ENCODE results near the gene OGFOD3. TPM values are rescaled to one million over a fixed set of nuclear protein-coding genes. Genes with fewer than 3 reads are reported as not detected.
"Not testable (repeated sequence)": the region's sequence is repeated elsewhere in the genome, so short reads cannot be mapped to it uniquely, and the experiment has no call there.

Gene OGFOD3
- total RNA-seq, 2 experiments from 2014 or later, result 24.4 to 27.4 TPM

DNA sequence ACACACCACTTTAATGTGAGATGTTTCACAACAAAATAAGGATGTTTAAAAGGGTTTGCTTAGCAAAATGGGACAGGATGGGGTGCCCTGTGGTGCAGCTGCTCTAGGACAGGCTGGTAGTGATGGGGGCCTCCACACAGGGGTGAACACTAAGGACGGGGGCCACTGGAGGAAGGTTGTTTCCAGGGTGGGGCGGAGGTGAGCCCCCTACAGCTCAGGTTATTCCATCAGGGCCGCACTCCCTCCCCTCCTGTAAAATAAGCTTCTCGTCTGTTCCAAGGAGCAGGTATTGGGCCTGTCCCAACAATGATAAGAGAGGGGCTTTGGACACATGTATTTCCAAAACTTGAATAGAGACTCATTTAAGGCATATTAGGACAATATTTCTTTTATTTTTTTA, 2.1 kb downstream of the OGFOD3 start:
- no peak for ATAC-seq (ENCODE audit: low read depth)
- no peak for DNase-seq
- H3K4me3 Mint-ChIP-seq, result no peak overlapping the region
- POLR2A ChIA-PET, result interaction anchor here (1.2 kb wide), 1 partner anchor 42 kb away, joined by 3 read pairs; the partner anchor contains the start of gene NARF
- peaks cover 16% of the 10 kb centered on the region for H3K36me3 Mint-ChIP-seq
- peaks cover 17% of the 10 kb centered on the region for H3K4me1 Mint-ChIP-seq
- no peak overlapping the region for H3K27ac Mint-ChIP-seq
- no peaks in the 10 kb centered on the region for H3K9me3 Mint-ChIP-seq
- H3K27me3 Mint-ChIP-seq, result no peaks in the 10 kb centered on the region

DNA sequence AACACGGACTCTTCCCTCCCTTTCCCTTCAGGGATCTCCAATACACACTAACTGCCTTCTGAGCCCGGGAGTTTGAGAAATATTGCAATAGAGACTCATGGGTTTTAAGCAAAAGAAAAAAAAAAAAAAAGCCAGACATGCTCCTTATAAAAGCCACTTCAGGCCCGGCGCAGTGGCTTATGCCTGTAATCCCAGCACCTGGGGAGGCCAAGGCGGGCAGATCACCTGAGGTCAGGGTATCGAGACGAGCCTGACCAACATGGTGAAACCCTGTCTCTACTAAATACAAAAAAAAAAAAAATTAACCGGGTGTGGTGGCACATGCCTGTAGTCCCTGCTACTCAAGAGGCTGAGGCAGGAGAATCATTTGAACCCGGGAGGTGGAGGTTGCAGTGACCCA, 2.6 kb downstream of the OGFOD3 start:
- Mint-ChIP-seq H3K9me3 (no peaks in the 10 kb centered on the region), H3K27me3 (no peaks in the 10 kb centered on the region), H3K4me3 (no peak overlapping the region), H3K36me3 (peaks cover 12% of the 10 kb centered on the region), H3K27ac (peak overlapping the region; percentile 16), H3K4me1 (peaks cover 17% of the 10 kb centered on the region)
- DNase-seq (no peak), ATAC-seq (ENCODE audit: low read depth) (no peak)
- POLR2A ChIA-PET, result no interaction called here

DNA sequence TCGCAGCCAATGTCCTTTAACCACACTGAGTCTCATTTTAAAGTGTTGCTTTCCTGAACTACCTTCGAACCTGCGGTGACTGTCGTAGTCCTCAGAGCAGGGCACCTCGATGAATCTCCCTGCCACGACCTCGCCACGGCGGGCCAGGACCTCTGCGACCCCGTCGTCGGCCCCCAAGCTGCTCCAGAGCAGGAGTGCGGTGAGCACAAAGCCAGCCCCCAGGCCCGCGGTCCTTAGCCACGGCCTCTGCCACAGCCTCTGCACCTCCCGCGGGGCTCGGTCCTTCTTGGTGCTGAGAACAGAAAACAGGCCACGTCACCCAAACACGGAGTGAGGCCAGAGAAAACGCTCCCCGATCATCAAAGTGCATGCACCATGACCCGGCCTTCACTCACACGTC, 3.0 kb downstream of the OGFOD3 start:
- Mint-ChIP-seq H3K36me3 (peaks cover 11% of the 10 kb centered on the region), H3K4me3 (no peak overlapping the region), H3K4me1 (peaks cover 17% of the 10 kb centered on the region), H3K9me3 (no peaks in the 10 kb centered on the region), H3K27ac (peak overlapping the region; percentile 16), H3K27me3 (no peaks in the 10 kb centered on the region)
- DNase-seq (no peak), ATAC-seq (ENCODE audit: low read depth) (no peak)
- POLR2A ChIA-PET, result no interaction called here

DNA sequence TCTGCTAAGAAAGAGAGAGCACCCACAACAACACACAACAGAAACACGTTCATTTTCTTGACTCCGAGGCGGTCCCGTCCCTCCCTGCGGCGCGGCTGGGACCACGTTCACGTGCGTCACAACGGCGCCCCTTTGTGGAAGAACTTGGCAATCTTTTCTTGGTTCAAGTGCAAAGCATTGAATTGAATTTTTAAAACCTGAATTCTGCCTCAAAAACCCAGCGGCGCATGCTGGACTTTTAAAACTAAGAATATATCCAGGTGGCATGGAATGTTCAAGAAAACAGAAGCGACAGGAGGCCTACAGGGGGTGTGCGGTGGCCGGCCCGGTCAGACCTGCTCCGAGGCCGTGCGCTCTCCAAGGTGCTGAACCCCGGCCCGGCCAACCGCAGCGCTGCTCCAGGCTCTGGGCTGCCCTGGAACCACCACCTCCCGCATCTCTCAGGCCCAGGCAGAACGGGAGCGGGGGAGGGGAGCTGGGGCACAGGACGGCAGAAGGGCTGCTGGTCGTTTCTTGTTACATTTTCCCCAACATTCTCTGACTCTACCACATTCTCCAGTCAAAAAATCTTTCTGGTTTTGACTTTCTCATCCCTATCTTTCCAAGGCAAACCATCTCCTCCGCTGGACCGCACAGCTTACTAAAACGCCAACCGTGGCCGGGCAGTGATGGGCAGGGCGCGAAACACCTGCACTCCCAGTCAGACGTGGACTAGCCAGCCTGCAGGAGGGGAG, 3.7 kb downstream of the OGFOD3 start:
- Mint-ChIP-seq H3K4me1 (peaks cover 11% of the 10 kb centered on the region), H3K9me3 (no peaks in the 10 kb centered on the region), H3K27me3 (no peaks in the 10 kb centered on the region), H3K27ac (no peak overlapping the region), H3K36me3 (peaks cover 5% of the 10 kb centered on the region), H3K4me3 (peak overlapping the region; percentile 20)
- ATAC-seq (ENCODE audit: low read depth) (peak; percentile 28), DNase-seq (peak; percentile 81)
- POLR2A ChIA-PET, result no interaction called here

DNA sequence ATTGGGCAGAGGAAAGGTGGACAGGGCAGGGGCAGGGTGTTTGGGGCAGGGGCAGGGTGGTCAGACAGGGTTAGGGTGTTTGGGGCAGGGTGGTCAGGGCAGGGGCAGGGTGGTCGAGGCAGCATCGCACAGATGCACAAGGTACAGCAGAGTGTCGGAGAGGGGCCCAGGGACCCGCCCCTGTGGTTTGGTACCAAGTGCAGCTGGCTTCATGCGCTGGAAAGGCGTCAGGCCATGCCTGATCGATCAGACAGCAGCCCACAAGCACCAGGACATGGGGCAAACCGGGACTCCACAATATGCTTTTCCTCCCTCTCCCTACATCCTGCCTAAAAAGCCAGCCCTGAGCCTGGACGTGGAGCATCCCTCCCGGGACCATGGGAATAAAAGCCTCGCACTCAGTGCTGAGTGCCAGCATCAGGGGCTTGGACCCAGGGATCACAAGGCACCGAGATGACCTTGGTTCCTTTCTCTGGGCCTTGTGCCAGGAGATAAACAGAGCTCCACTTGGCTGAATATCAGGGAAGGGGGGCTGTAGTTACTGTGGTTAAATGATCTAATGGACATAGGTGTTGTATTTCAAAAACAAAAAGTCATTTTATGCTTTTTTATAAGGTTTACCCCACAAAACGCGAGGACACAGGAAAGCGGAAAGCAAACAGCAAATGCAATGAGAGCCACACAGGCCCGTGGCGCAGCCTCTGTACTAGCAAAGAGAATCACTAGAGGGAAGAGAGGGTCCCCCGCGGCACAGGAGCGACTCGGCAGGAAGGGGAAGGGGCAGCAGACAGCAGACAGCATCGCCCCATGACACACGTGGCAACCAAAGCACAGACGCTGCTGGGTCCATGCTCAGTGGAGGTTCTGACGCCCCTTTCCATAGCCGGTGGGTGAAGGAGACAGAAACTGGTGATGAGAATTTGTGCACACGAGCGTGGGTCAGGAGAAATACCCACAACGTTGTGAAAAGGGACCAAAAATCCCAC, 5.6 kb downstream of the OGFOD3 start:
- Mint-ChIP-seq H3K9me3 (no peaks in the 10 kb centered on the region), H3K27me3 (no peaks in the 10 kb centered on the region), H3K36me3 (peaks cover 5% of the 10 kb centered on the region), H3K4me1 (peaks cover 7% of the 10 kb centered on the region), H3K4me3 (no peak overlapping the region), H3K27ac (no peak overlapping the region)
- POLR2A ChIA-PET, result no interaction called here
- DNase-seq (no peak), ATAC-seq (ENCODE audit: low read depth) (no peak)

DNA sequence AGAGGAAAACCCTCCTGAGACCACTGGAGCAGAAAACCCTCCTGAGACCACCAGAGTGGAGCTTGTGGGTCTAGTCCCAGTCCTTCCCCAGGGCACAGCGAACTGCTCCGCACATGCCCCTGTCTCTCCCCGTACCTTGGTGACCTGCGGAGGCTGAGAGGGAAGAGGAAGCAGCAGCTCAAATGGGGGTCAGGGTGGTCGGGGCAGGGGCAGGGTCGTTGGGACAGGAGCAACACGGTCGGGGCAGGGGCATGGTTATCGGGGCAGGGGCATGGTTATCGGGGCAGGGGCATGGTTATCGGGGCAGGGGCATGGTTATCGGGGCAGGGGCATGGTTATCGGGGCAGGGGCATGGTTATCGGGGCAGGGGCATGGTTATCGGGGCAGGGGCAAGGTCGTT, 6.3 kb downstream of the OGFOD3 start:
- H3K4me3 Mint-ChIP-seq; ATAC-seq (ENCODE audit: low read depth); H3K9me3 Mint-ChIP-seq; DNase-seq; H3K27ac Mint-ChIP-seq; POLR2A ChIA-PET; H3K27me3 Mint-ChIP-seq; H3K36me3 Mint-ChIP-seq: not testable (repeated sequence)
- peaks cover 10% of the 10 kb centered on the region for H3K4me1 Mint-ChIP-seq

DNA sequence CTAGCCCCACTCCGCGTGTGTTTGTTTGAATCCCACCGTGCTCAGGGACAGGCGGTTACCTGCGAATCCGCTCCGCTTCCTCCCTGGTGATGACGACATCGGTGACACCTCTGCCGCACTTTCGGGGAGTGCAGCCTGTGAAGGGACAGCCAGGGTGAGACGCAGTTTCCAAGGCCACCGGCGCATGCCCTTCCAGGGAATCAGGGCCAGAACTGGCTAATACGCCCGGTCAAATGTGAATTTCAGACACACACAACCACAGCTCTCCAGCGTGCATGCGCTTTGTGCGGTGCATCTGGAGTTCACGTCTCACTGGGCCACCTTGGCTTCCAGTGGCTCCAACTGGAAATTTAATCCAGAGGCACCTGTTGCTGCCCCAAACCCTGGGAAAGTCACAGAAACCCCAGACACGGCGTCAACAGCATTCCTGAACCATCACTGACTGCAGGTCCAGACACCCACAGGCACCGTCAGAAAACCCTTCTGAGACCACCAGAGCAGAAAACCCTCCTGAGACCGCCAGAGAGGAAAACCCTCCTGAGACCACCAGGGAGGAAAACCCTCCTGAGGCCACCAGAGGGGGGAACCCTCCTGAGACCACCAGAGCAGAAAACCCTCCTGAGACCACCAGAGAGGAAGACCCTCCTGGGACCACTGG, 6.9 kb downstream of the OGFOD3 start:
- no peak for DNase-seq
- Mint-ChIP-seq H3K4me3 (no peak overlapping the region), H3K36me3 (peaks cover 5% of the 10 kb centered on the region), H3K4me1 (peaks cover 10% of the 10 kb centered on the region), H3K27ac (no peak overlapping the region), H3K9me3 (no peaks in the 10 kb centered on the region), H3K27me3 (no peaks in the 10 kb centered on the region)
- POLR2A ChIA-PET, result no interaction called here
- ATAC-seq (ENCODE audit: low read depth), result no peak

DNA sequence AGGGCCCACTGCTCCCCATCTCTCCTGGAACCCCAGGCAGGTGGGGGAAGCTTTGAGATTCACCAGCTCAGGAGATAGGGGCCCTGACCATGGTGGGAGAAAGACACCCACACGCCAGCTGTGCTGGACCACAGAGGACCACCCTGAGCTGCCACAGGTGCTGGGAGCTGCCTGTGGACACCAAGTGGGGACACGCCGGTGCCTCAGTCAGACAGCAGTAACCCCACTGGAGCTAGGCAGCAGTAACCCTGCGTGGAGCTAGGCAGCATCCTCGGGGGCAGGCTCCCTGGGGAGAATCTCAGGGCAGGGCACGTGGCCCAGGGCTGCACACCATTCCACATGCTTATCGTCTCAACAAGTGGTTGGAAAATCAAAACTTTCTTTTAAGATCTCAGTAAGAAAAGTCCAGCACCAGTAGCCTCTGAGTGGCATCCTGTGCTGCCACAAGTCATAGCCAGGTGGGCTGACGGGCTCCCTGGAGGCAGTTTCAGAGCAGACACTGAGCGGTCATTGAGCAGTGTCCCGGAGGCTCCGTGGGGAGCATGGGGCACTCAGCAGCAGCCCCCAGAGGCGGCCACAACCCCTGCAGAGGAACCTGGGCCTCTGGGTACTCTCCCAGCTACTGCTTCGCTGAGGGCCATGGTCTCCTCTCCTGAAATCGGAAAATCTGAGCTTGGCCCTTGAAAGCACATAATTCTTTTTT, 8.2 kb downstream of the OGFOD3 start:
- Mint-ChIP-seq H3K4me1 (peaks cover 10% of the 10 kb centered on the region), H3K27me3 (no peaks in the 10 kb centered on the region), H3K36me3 (peaks cover 4% of the 10 kb centered on the region), H3K27ac (no peak overlapping the region), H3K4me3 (no peak overlapping the region), H3K9me3 (no peaks in the 10 kb centered on the region)
- ATAC-seq (ENCODE audit: low read depth) (no peak), DNase-seq (no peak)
- POLR2A ChIA-PET, result interaction anchor here (0.7 kb wide), 1 partner anchor 1392 kb away, joined by 3 read pairs; no protein-coding TSS in a partner anchor

DNA sequence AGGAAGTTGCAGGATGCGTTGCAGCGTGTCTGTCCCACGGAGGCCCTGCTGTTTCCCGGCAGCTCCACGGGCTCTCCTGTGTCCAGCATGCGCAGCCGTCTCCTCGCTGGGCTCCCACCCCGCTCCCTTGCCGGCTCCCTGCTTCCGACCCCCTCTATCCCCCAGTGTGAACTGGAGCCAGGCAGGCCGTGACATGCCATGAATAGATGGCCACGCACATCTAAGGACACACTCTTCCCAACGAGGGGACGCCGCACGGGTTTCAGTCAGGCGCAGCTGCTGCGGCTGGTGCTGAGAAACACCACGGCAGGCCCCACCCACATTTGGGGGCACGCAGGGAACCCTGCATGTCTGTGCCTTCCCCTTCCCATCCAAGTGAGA, 9.5 kb downstream of the OGFOD3 start:
- POLR2A ChIA-PET, result no interaction called here

DNA sequence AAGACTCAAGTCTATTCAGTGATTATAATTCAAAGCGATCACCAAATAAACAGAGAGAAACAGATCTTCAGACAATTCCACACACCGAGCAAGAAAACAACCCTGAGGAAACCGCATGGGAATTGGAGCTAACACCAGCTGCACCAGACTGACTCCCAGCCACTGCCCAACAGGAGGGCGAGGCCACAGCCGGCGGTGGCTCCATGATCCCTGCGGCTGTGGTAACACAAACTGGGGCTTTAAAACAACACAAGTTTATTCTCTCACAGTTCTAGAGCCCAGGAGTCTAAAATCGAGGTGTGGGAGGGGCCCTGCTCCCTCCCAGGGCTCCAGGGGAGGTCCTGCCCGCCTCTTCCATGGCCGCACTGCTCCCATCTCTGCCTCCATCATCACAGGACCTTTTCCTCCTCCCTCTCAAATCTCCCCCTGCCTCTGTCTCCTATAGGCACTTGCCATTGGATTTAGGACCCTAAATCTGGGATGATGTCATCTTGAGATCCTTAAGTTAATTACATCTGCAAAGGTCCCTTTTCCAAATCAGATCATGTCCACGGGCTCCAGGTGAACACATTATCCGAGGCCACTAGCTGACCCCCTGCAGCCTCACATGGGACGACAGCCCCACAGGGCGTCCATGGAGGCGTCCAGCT, 10.0 kb downstream of the OGFOD3 start:
- Mint-ChIP-seq H3K27me3 (no peaks in the 10 kb centered on the region), H3K36me3 (peaks cover 4% of the 10 kb centered on the region), H3K4me1 (peaks cover 6% of the 10 kb centered on the region), H3K4me3 (no peak overlapping the region), H3K9me3 (no peaks in the 10 kb centered on the region), H3K27ac (peak overlapping the region; percentile 26)
- DNase-seq (no peak), ATAC-seq (ENCODE audit: low read depth) (no peak)
- POLR2A ChIA-PET, result no interaction called here

More for the DNA sequence above, 9.5 kb downstream of the OGFOD3 start:
- ATAC-seq (ENCODE audit: low read depth), result no peak
- Mint-ChIP-seq H3K36me3 (peaks cover 2% of the 10 kb centered on the region), H3K27ac (no peak overlapping the region), H3K9me3 (no peaks in the 10 kb centered on the region), H3K4me3 (no peak overlapping the region), H3K27me3 (no peaks in the 10 kb centered on the region), H3K4me1 (peaks cover 6% of the 10 kb centered on the region)
- no peak for DNase-seq

DNA sequence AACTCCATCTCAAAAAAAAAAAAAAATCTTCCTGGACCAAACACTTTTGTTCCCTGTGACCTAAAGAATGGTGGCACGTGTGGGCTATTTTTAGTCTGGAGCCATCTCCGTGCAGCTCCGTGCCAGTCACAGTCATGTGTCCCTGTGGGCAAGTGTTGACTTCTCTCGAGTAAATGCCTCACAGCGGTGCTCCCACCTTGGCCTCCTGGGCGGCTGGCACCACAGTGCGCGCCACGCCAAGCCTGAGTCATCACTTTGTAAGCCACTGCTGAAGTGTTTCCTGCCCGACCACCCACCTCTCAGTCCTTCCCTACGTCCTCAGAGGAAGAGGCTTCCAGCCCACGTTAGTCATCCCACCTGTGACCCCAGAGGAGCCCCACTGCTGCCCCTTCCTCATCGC, 11.1 kb downstream of the OGFOD3 start:
- Mint-ChIP-seq H3K36me3 (peaks cover 9% of the 10 kb centered on the region), H3K27ac (no peak overlapping the region), H3K4me1 (peaks cover 6% of the 10 kb centered on the region), H3K4me3 (no peak overlapping the region), H3K27me3 (no peaks in the 10 kb centered on the region), H3K9me3 (no peaks in the 10 kb centered on the region)
- no peak for DNase-seq
- POLR2A ChIA-PET, result interaction anchor here (0.8 kb wide), 1 partner anchor 42 kb away, joined by 4 read pairs; no protein-coding TSS in a partner anchor
- ATAC-seq (ENCODE audit: low read depth), result no peak

DNA sequence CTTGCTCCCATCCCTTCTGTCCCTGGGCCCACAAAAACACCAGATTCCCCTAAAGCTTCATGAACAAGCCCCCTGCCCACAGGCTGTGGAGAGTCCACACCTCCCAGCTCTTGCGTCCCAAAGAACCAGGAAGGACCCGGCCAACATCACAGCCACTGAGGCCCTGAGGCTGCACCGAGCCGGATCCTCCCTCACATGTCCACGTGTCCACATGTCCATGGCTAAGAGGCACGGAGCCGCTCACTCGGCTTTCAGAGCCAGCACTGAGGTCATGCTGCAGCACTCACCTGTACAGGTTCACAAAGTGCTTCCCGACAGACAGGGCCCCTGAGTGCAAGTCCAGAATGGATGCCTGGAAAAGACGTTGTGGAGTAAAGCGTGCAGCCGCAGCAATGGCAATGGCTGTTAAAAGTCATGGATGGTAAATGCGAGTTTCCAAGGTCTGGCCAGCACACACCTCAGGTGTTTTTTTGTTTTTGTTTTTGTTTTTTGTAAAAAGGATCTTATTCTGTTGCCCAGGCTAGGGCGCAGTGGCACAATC, 12.2 kb downstream of the OGFOD3 start:
- Mint-ChIP-seq H3K9me3 (no peaks in the 10 kb centered on the region), H3K27ac (no peak overlapping the region), H3K36me3 (peaks cover 13% of the 10 kb centered on the region), H3K4me3 (no peak overlapping the region), H3K4me1 (peaks cover 12% of the 10 kb centered on the region), H3K27me3 (no peaks in the 10 kb centered on the region)
- POLR2A ChIA-PET, result interaction anchor here (0.8 kb wide), 1 partner anchor 41 kb away, joined by 4 read pairs; no protein-coding TSS in a partner anchor
- ATAC-seq (ENCODE audit: low read depth) (no peak), DNase-seq (no peak)

Data from activated naive CD8-positive, alpha-beta T cell treated with anti-CD3 and anti-CD28 coated beads, Interleukin-2, amount 10 ng/mL, durations not matched to agents 7 days and 5 days (primary cell).